ENCODE data around the gene ALDH1L2. TPM values are rescaled to one million over a fixed set of nuclear protein-coding genes. Genes with fewer than 3 reads are reported as not detected.

Gene ALDH1L2
- total RNA-seq, result 34.2 and 46.3 TPM in 2 replicates

GRCh38 chr12:105084251-105085250 is at the start of gene ALDH1L2:
TSS of gene ALDH1L2 (minus strand) at chr12:105084458. CDS start at chr12:105084436, 22 bp downstream.

GRCh38 chr12:105107494-105108371 is 23.5 kb upstream of the ALDH1L2 start, which contains the start of gene WASHC4:
TSS of gene WASHC4 (plus strand) at chr12:105107731. CDS start at chr12:105107801, 70 bp downstream.

GRCh38 chr12:104986022-104986941 is 98.0 kb downstream of the ALDH1L2 start, which contains the start of gene NOPCHAP1:
TSS of gene NOPCHAP1 (plus strand) at chr12:104986316. CDS start at chr12:104986353, 37 bp downstream.

Other genes with a start within 250 kb of the ALDH1L2 start
- 2.1 and 4.5 TPM in 2 replicates for gene SLC41A2, start 126.2 kb downstream of the ALDH1L2 start, total RNA-seq
- 7.4 and 10.6 TPM in 2 replicates for gene NOPCHAP1, start 98.1 kb downstream of the ALDH1L2 start, total RNA-seq
- gene WASHC4, start 23.3 kb upstream of the ALDH1L2 start, total RNA-seq, result 80.3 and 109 TPM in 2 replicates
- gene APPL2, start 151.7 kb upstream of the ALDH1L2 start, total RNA-seq, result 22.9 and 33.3 TPM in 2 replicates
- 8.7 and 12.0 TPM in 2 replicates for gene C12orf75, start 246.2 kb upstream of the ALDH1L2 start, total RNA-seq